Ovary (tissue), 3 donors: ENCODE data around the gene TASOR.

Experiments
- POLR2A ChIP-seq: fragments of 450-650 bp; IDR thresholded peaks from one replicate; pipeline ENCODE4 v1.6.1; 2017; ENCODE audit warnings: antibody characterized with exemption, mild to moderate bottlenecking, moderate library complexity
- TF ChIP-seq, protein P1 (sequence below), 3 donors: fragments of 450-650 bp in 2 of 3; fragments of 200-600 bp in 1 of 3; IDR thresholded peaks; one replicate each; pipeline versions ENCODE4 v1.5.1 to v1.8.0; 2016 to 2022; ENCODE audit warnings: antibody characterized with exemption in 3 of 3, mild to moderate bottlenecking in 1 of 3
- donor health status: DM: no; HTN: no; CAD: no.

- TF ChIP-seq POLR2A = no peak
- TF ChIP-seq, protein P1, sequence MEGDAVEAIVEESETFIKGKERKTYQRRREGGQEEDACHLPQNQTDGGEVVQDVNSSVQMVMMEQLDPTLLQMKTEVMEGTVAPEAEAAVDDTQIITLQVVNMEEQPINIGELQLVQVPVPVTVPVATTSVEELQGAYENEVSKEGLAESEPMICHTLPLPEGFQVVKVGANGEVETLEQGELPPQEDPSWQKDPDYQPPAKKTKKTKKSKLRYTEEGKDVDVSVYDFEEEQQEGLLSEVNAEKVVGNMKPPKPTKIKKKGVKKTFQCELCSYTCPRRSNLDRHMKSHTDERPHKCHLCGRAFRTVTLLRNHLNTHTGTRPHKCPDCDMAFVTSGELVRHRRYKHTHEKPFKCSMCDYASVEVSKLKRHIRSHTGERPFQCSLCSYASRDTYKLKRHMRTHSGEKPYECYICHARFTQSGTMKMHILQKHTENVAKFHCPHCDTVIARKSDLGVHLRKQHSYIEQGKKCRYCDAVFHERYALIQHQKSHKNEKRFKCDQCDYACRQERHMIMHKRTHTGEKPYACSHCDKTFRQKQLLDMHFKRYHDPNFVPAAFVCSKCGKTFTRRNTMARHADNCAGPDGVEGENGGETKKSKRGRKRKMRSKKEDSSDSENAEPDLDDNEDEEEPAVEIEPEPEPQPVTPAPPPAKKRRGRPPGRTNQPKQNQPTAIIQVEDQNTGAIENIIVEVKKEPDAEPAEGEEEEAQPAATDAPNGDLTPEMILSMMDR (IDR thresholded peaks at IDR 0.05) = no peak
These were observed 15.0 kb downstream of the TASOR start for GRCh38 chr3:56667973-56668579.
